ENCODE measurements around the gene DDX54.
A peak's percentile ranks its signal among the peaks of the same experiment; 100 is the strongest.

Gene DDX54

GRCh38 chr12:113128802-113129663, 56.2 kb downstream of the DDX54 start:
- no CpG with 5 or more reads among the region's 9 CpGs for WGBS, 2 donors (ENCODE audit: extremely low coverage in 2 of 2, insufficient read length in 2 of 2, insufficient replicate concordance in 1 of 2)
- Histone ChIP-seq H2BK5ac (ENCODE audit: low read length) (no peak overlapping the region), H3K36me3 (replicated peaks in 1 of 2; ENCODE audit: control insufficient read depth in 2 of 2, insufficient read depth in 2 of 2, low read length in 2 of 2) (no peaks in the 10 kb centered on the region)

DNA sequence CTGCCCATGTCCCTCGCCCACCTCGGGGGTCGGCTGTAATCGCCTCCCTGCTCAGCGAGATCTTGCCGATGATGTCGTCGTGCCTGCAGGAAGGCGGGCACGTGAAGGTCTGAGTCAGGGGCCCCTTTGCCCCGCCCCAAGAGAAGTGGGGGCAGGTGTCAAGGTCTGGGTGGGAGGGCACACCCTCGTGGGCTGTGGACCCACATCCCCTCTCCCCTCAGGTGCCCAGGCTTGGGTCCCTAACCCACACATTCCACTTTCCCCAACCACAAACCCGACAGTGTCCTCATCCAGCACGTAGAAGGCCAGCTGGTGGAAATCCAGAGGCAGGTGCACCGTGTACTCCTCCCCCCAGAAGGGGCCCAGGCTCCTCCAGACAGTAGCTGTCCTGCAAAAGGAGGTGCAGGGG, 57.5 kb downstream of the DDX54 start:
- H3K9ac ChIP-seq (ENCODE audit: low read depth, low read length, poor library complexity), result no peak overlapping the region
- no peak overlapping the region for H4K91ac ChIP-seq (ENCODE audit: low read depth, low read length, poor library complexity)
- no CpG with 5 or more reads among the region's 15 CpGs for WGBS, 2 donors (ENCODE audit: extremely low coverage in 2 of 2, insufficient read length in 2 of 2, insufficient replicate concordance in 1 of 2)
- peak overlapping the region; percentile 67 for H2BK120ac ChIP-seq (ENCODE audit: low read depth, low read length)
- H3K79me1 ChIP-seq (ENCODE audit: low read depth, low read length), result peaks cover 4% of the 10 kb centered on the region
- H2AFZ ChIP-seq (ENCODE audit: low read length), result no peak overlapping the region
- H3K23ac ChIP-seq (ENCODE audit: low read depth, low read length, poor library complexity), result peak overlapping the region; percentile 67
- no peak overlapping the region for H3K27ac ChIP-seq (replicated peaks; ENCODE audit: low read length)
- no peaks in the 10 kb centered on the region for H3K36me3 ChIP-seq (replicated peaks in 1 of 2; ENCODE audit: control insufficient read depth in 2 of 2, insufficient read depth in 2 of 2, low read length in 2 of 2)
- no peaks in the 10 kb centered on the region for H3K9me3 ChIP-seq (replicated peaks in 1 of 2; ENCODE audit: control insufficient read depth in 2 of 2, insufficient read depth in 1 of 2, low read depth in 1 of 2, low read length in 2 of 2)
- H3K4me1 ChIP-seq (ENCODE audit: control insufficient read depth in 2 of 2, insufficient read depth in 1 of 2, low read depth in 1 of 2, low read length in 2 of 2), result no peaks in the 10 kb centered on the region
- no peak overlapping the region for H3K4ac ChIP-seq (ENCODE audit: low read length)
- H3K4me3 ChIP-seq (ENCODE audit: low read length in 2 of 2), result peak overlapping the region in 1 of 2 donors; percentile 60
- no peak overlapping the region for H3K14ac ChIP-seq (ENCODE audit: low read length)
- H2AK5ac ChIP-seq (ENCODE audit: low read depth, low read length), result peak overlapping the region; percentile 77
- no peak overlapping the region for H2BK12ac ChIP-seq (ENCODE audit: low read length)
- H3K4me2 ChIP-seq (ENCODE audit: insufficient read depth, low read length, poor library complexity, severe bottlenecking), result no peak overlapping the region
- peak overlapping the region; percentile 81 for H3K18ac ChIP-seq (ENCODE audit: low read length)
- H2BK5ac ChIP-seq (ENCODE audit: low read length), result peak overlapping the region; percentile 47
- DNase-seq (ENCODE audit: low spot score), result no peak
- peak overlapping the region; percentile 70 for H2BK15ac ChIP-seq (ENCODE audit: low read length)
- peaks cover 0 to 33% (median 0%) of the 10 kb centered on the region in 3 experiments for H3K27me3 ChIP-seq (ENCODE audit: control insufficient read depth in 3 of 3, insufficient read depth in 3 of 3, low read depth in 1 of 3, low read length in 3 of 3)
- H4K8ac ChIP-seq (ENCODE audit: low read depth, low read length), result peak overlapping the region; percentile 31

More at GRCh38 chr12:113128802-113129663, 56.2 kb downstream of the DDX54 start:
- Histone ChIP-seq H3K4ac (ENCODE audit: low read length) (no peak overlapping the region), H2AFZ (ENCODE audit: low read length) (no peak overlapping the region), H3K23ac (ENCODE audit: low read depth, low read length, poor library complexity) (no peak overlapping the region), H3K18ac (ENCODE audit: low read length) (no peak overlapping the region), H4K8ac (ENCODE audit: low read depth, low read length) (no peak overlapping the region), H2BK15ac (ENCODE audit: low read length) (no peak overlapping the region), H3K79me1 (ENCODE audit: low read depth, low read length) (peaks cover 4% of the 10 kb centered on the region), H3K27ac (replicated peaks; ENCODE audit: low read length) (no peak overlapping the region), H3K4me1 (ENCODE audit: control insufficient read depth in 2 of 2, insufficient read depth in 1 of 2, low read depth in 1 of 2, low read length in 2 of 2) (no peaks in the 10 kb centered on the region), H2AK5ac (ENCODE audit: low read depth, low read length) (peak overlapping the region; percentile 6), H3K4me3 (ENCODE audit: low read length in 2 of 2) (no peak overlapping the region), H3K27me3 (ENCODE audit: control insufficient read depth in 3 of 3, insufficient read depth in 3 of 3, low read depth in 1 of 3, low read length in 3 of 3) (peaks cover 0 to 44% (median 0%) of the 10 kb centered on the region in 3 experiments), H3K9ac (ENCODE audit: low read depth, low read length, poor library complexity) (no peak overlapping the region), H3K14ac (ENCODE audit: low read length) (no peak overlapping the region), H2BK120ac (ENCODE audit: low read depth, low read length) (no peak overlapping the region), H4K91ac (ENCODE audit: low read depth, low read length, poor library complexity) (no peak overlapping the region), H2BK12ac (ENCODE audit: low read length) (no peak overlapping the region), H3K4me2 (ENCODE audit: insufficient read depth, low read length, poor library complexity, severe bottlenecking) (no peak overlapping the region), H3K9me3 (replicated peaks in 1 of 2; ENCODE audit: control insufficient read depth in 2 of 2, insufficient read depth in 1 of 2, low read depth in 1 of 2, low read length in 2 of 2) (no peaks in the 10 kb centered on the region)
- no peak for DNase-seq (ENCODE audit: low spot score)

- WGBS, 2 donors (ENCODE audit: extremely low coverage in 2 of 2, insufficient read length in 2 of 2, insufficient replicate concordance in 1 of 2), result no CpG with 5 or more reads among the region's 3 CpGs
- Histone ChIP-seq H2BK15ac (ENCODE audit: low read length) (no peak overlapping the region), H4K91ac (ENCODE audit: low read depth, low read length, poor library complexity) (no peak overlapping the region), H3K27me3 (ENCODE audit: control insufficient read depth in 3 of 3, insufficient read depth in 3 of 3, low read depth in 1 of 3, low read length in 3 of 3) (no peaks in the 10 kb centered on the region), H3K27ac (replicated peaks; ENCODE audit: low read length) (no peak overlapping the region), H3K9ac (ENCODE audit: low read depth, low read length, poor library complexity) (no peak overlapping the region), H2AFZ (ENCODE audit: low read length) (no peak overlapping the region), H3K4ac (ENCODE audit: low read length) (no peak overlapping the region), H3K23ac (ENCODE audit: low read depth, low read length, poor library complexity) (no peak overlapping the region), H3K9me3 (replicated peaks in 1 of 2; ENCODE audit: control insufficient read depth in 2 of 2, insufficient read depth in 1 of 2, low read depth in 1 of 2, low read length in 2 of 2) (peaks cover 0 to 4% of the 10 kb centered on the region in 2 donors), H3K4me1 (ENCODE audit: control insufficient read depth in 2 of 2, insufficient read depth in 1 of 2, low read depth in 1 of 2, low read length in 2 of 2) (peaks cover 6 to 7% of the 10 kb centered on the region in 2 donors), H3K4me3 (ENCODE audit: low read length in 2 of 2) (no peak overlapping the region), H3K36me3 (replicated peaks in 1 of 2; ENCODE audit: control insufficient read depth in 2 of 2, insufficient read depth in 2 of 2, low read length in 2 of 2) (no peaks in the 10 kb centered on the region), H3K18ac (ENCODE audit: low read length) (no peak overlapping the region), H4K8ac (ENCODE audit: low read depth, low read length) (no peak overlapping the region), H2BK120ac (ENCODE audit: low read depth, low read length) (no peak overlapping the region), H2BK5ac (ENCODE audit: low read length) (no peak overlapping the region), H2BK12ac (ENCODE audit: low read length) (no peak overlapping the region), H2AK5ac (ENCODE audit: low read depth, low read length) (no peak overlapping the region), H3K14ac (ENCODE audit: low read length) (no peak overlapping the region), H3K79me1 (ENCODE audit: low read depth, low read length) (no peaks in the 10 kb centered on the region), H3K4me2 (ENCODE audit: insufficient read depth, low read length, poor library complexity, severe bottlenecking) (no peak overlapping the region)
- no peak for DNase-seq (ENCODE audit: low spot score)
Observed at GRCh38 chr12:113120670-113121370, 64.5 kb downstream of the DDX54 start.

Measured in neuronal stem cell (in vitro differentiated cells).